DMS153 treated with DMSO at 0.1 percent for 48 hours (cell line): Measurements from ENCODE around the gene TMEM175.
"Not testable (repeated sequence)": the region's sequence is repeated elsewhere in the genome, so short reads cannot be mapped to it uniquely, and the experiment has no call there.

ENCODE experiments used
- DNase-seq: peaks from one replicate; lab custom pipeline; 2025; ENCODE audit not compliant: unreplicated experiment; lab: John Stamatoyannopoulos, UW

TMEM175 gene

GRCh38 chr4:988726-989721 is 56.8 kb downstream of the TMEM175 start:
- no peak for DNase-seq

- no peak for DNase-seq
Measured at GRCh38 chr4:989722-990471, 57.6 kb downstream of the TMEM175 start.

GRCh38 chr4:990746-991367 is 58.6 kb downstream of the TMEM175 start:
- DNase-seq = no peak

DNA sequence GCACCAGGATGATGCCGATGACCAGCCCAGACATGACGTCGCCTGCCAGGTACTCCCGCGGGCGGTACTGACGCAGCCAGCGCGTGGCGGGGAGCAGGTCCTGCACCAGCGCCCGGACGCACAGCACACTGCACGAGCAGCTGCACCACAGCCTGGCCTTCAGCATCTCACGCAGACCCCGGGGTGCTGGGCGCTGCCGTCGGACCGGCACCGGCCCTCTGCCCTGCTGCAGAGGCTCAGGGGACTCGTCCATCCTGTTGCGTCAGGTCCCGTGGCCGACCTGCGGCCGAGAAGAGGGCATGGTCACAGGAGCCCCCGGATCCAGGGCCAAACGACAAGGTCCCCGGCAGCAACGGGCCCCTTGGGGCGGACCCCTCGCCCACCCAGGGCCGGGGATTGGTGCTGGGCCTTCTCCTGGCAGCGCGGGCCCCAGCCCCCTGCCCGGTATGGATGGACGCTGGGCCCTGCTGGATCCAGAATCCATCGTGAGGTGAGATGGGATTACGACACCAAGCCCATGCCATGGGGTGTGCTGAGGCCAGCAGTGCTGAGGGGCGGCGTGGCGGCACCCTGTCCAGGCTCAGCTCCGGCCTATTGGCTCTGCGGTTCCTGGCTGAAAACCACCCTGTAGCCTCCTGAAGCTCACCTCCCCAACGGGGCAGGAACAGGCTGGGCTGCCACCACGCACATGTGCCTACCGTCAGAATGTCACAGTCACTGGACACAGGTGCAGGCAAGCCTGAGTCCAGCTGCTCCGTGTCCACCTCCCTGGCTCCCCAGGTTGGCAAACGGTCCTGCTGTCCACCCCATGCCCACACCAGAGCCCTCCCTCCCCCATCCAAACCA is 59.4 kb downstream of the TMEM175 start:
- DNase-seq = no peak

DNA sequence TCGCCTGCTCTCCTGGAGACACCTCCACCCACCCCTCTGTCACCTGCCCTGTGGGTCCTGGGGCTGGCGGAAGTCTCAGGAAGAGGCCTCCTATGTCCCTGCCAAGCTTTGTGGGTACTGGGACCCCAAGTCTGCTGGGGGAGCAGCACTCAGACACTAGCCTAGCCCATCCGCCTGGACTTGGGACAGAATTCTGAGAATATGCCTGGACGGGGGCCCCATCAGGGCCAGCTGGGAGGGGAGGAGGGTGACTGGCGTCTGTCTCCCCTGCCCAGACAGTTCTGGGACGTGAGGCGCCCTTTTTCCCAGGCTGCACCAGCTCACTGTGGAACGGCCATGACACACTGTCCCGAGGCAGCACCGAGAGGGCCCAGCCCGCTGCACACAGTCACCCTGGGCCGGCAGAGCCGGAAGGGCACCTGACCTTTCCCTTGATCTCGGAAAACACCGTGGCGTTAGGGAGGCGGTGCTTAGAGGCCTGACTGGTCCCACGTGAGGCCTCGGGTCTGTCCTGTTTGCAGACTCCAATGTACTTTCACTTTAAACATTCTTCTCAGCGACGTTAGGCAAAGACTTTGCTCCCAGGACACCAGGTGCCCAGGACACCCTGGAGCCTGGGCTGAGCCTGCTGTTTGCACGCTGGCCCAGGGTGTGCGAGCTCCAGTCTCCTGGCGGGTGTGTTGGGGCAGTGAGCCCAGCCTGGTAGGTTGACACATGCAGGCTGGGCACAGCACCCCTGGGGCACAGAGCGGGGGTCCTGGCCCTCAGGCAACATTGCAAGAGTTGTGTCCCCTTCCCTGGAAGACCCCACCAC is 60.2 kb downstream of the TMEM175 start:
- DNase-seq = no peak

DNA sequence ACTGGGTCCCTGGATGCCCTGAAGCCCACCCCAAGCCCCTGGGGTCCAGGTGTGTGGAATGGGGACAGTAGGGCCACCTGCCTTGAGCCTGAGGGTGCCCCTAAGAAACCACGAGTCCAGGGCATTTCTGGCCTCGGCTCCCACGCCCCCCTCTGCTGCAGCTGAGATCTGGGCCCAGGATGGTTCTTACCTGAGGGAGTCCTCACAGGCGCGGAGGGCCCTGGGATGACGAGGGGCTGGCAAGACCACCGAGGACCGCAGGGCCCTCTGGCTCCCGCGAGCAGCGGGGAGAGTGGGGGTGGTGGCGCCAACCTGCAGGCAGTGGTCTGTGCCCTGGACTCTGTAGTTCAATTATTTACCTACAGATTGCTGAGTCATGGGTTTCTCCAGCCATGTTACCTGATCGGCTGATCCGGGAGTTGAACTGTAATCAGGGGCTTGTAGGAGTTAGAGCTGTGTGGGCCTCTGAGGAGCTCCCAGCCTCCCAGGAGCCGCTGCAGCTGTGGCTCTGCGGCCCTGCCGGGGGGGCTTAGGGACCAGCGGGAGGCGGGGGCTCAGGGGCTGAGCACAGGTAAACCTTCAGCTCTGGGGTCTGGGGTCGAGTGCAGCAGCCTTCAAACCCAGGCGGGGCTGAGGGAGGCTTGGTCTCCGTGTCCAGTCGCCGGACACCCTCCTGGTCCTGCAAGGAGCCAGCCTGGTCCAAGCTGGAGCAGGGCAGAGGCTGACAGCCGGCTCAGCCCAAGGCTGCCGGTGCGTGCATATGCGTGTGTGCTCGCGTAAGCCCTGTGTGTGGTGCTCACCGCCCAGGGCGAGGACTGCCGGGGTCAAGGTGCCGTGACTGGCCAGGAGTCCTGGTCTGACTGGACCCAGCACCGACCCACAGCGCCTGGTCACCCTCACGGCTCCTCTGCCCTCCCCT is 61.1 kb downstream of the TMEM175 start, which contains the start of gene SLC26A1:
Gene SLC26A1, minus strand, starts transcription at position 294 of the 919 bp plus-strand sequence. CDS start 1,701 bp downstream, outside the sequence.
- DNase-seq = no peak

GRCh38 chr4:995311-996026 is 63.2 kb downstream of the TMEM175 start:
- DNase-seq = no peak

DNA sequence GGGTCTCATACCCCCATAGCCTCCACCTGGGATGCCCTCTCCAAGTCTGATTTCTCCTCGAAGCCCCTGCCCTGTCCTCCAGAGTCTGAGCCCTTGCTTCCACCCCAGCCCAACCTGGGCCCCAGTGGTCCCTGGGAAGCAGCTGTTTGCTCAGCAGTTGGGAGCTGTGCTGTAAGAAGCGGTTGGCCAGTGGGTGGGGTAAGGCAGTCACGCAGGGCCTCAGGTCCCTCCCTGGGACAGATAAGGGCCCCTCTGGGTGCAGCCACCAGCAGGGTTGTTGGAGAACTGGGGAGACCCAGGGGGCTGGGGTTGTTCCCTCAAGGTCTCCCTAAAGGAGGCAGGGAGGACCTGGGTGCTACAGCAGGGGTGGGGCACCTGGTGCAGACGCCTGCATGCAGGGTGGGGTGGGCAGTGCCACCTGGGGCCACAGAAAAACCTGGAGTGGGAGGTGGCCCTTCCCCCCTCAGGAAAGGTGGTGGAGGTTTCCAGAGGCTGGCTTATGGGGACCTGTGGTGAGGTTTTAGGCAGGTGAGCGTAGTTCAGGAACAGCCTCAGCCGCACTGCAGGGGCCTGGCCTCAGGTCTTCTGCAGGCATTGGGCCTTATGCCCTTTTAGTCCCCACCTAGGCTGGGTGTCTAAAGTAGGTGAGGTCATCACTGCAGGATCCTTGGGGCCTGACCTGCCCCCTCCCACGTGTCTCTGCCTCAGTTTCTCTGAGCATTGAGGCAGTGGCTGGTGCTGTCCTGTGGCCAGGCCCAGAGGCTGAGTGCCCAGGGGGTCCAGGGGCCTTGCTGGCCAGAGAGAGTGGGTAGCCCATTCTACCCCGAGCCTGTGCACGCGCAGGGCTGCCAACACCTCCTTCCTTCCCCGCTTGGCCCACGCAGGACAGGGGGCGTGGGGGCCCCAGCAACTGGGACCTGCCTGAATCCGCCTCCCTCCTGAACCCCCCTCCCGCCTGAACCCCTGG is 64.1 kb downstream of the TMEM175 start:
- DNase-seq = no peak

DNA sequence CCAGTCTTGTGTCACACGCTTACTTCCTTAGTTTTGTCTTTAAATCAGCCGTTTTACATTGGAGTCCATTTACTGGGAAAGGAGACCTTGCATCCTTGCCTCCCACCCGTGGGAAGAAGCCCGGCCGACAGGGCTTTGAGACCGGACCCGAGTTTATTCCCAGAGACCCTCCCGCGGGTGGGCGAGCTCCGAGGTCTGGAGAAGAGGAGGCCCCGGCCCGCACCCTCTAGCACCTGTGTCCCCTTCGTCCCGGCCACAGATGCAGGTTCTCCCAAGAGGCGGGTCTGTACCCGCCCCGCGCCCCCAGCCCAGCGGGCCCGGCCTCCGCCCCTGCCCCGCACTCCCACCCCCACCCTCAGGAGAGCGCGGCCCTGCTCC is 64.7 kb downstream of the TMEM175 start:
- DNase-seq = no peak

GRCh38 chr4:997375-998071 is 65.3 kb downstream of the TMEM175 start:
- no peak for DNase-seq

DNA sequence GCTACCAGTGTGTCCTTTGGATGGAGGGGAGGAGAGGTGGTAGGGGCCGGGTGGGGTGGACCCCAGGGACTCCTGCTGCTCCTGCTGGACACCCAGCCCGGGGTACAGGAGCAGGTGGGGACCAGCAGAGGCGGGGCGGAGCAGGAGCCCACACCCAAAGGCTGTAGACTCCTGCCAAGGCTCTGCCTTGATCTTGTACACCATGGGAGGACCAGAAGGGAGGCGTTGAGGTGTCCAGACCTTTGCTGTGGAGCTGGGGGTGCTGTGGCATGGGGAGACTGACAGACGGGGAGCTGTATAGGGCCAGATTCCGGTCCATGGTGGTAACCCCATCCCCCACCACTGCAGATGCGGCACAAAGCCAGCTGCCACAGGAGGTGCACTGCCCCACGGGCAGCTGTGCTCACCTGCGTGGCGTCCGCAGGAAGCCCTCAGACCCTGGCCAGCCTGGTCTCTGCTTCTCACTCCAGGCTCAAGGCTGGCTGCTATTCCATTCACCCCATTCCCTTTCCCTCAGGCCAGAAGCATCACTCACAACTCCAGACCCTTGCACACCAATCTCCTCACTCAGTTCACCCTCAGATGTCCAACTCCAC is 65.9 kb downstream of the TMEM175 start:
- no peak for DNase-seq

DNA sequence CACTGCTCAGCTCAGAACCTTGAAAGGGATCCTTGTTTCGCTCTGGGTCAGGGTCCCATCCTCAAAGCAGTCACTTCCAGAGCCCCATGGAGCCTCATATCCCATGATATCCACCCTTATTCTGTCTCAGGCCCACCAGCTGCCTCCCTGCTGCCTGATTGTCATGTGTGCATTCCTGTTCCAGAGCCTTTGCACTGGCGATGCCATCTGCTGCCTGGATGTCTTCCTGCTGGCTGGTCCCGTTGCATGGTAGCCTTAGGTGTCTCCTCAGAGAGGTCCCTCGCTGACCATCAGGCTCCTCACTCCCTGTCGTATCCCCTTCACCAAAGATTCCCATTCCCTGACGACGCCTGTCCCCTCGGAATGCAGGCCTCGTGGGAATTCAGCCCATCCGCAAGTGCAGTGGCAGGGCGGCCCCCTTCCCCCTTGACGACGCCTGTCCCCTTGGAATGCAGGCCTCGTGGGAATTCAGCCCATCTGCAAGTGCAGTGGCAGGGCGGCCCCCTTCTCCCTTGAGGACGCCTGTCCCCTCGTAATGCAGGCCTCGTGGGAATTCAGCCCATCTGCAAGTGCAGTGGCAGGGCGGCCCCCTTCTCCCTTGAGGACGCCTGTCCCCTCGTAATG is 67.1 kb downstream of the TMEM175 start:
- DNase-seq = not testable (repeated sequence)

GRCh38 chr4:999882-1000425 is 67.7 kb downstream of the TMEM175 start:
- no peak for DNase-seq

DNA sequence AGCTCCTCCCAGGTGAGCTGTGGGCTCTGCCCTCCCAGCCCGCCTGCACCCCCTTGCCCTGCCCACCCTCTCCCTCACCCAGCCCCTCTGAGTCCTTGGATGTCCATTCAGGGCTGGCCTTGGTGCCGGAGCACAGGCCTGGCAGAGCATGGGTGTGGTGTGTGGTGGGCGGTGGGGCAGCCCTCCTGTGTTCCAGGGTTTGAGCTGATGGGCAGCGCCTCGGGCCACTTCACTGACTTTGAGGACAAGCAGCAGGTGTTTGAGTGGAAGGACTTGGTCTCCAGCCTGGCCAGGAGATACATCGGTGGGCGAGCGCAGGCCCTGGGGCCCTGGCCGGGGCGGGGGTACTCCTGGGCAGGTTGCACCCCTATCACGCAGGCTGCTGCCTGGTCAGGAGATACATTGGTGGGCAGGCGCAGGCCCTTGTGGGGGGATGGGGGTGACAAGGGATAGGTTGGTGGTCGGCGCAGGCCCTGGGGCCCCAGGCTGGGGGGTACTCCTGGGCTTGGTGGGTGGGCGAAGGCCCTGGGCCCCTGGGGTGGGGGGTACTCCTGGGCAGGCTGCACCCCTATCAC is 68.5 kb downstream of the TMEM175 start:
- no peak for DNase-seq
